HL-60 (cell line): Measurements from ENCODE around the gene FOXO6.

Experiments
- DNase-seq, 2 experiments: peaks; one replicate each; pipeline ENCODE4 v3.0.0-alpha.2; 2010 to 2020; ENCODE audit warnings: low read depth in 1 of 2, low spot score in 1 of 2
- H3K27ac ChIP-seq: fragments of 250-450 bp; sonication (Bioruptor Pico); replicated peaks from 2 replicates; pipeline ENCODE4 v1.5.1; 2020; ENCODE audit warnings: mild to moderate bottlenecking, moderate library complexity
- H3K27me3 ChIP-seq: fragments of 250-450 bp; sonication (Bioruptor Pico); 2 replicates; pipeline ENCODE4 v1.5.1; 2021; ENCODE audit warnings: mild to moderate bottlenecking, moderate library complexity; ENCODE audit not compliant: insufficient read depth, poor library complexity, severe bottlenecking
- H3K4me3 ChIP-seq: replicated peaks from 2 replicates; pipeline ENCODE4 v1.5.1; 2011; ENCODE audit warnings: mild to moderate bottlenecking, control low read depth, low read length; ENCODE audit not compliant: insufficient read depth
- GABPA ChIP-seq: IDR thresholded peaks from 2 replicates; pipeline ENCODE4 v1.6.1; 2012; ENCODE audit warnings: low read depth
- POLR2AphosphoS5 ChIP-seq: IDR thresholded peaks from 2 replicates; pipeline ENCODE4 v1.6.1; 2012; ENCODE audit warnings: low read depth
- SPI1 ChIP-seq: IDR thresholded peaks from 2 replicates; pipeline ENCODE4 v1.6.1; 2012; ENCODE audit warnings: low read depth, mild to moderate bottlenecking, borderline replicate concordance
- TF ChIP-seq, protein P1 (sequence below): IDR thresholded peaks from 2 replicates; pipeline ENCODE4 v1.6.1; 2012; ENCODE audit warnings: low read depth; ENCODE audit not compliant: insufficient replicate concordance
- TF ChIP-seq, protein P2 (sequence below): IDR thresholded peaks from one replicate; pipeline ENCODE4 v1.5.1; 2011; ENCODE audit warnings: low read length, control low read depth, inconsistent platforms; ENCODE audit not compliant: insufficient read depth

Gene FOXO6

DNA sequence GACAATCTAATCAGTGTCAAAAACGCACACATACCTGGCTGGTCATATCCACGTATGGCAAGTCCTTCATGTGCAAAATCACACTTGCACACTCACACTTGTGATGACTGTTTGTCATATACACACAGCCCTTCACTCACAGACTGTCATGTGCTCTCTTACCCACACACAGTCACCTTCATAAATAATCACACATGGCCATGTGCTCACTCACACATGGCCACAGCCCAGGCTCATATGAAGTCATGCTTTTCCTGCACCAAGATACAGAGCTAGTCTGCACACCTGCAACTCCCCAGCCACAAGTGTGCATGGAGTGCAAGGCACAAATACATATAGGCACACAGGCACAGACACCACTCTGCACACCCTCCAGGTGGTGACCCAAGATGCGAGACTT is 45.4 kb upstream of the FOXO6 start:
- no peak overlapping the region for H3K27ac ChIP-seq
- H3K4me3 ChIP-seq, result no peak overlapping the region
- no peak for TF ChIP-seq POLR2AphosphoS5
- TF ChIP-seq, protein P1, sequence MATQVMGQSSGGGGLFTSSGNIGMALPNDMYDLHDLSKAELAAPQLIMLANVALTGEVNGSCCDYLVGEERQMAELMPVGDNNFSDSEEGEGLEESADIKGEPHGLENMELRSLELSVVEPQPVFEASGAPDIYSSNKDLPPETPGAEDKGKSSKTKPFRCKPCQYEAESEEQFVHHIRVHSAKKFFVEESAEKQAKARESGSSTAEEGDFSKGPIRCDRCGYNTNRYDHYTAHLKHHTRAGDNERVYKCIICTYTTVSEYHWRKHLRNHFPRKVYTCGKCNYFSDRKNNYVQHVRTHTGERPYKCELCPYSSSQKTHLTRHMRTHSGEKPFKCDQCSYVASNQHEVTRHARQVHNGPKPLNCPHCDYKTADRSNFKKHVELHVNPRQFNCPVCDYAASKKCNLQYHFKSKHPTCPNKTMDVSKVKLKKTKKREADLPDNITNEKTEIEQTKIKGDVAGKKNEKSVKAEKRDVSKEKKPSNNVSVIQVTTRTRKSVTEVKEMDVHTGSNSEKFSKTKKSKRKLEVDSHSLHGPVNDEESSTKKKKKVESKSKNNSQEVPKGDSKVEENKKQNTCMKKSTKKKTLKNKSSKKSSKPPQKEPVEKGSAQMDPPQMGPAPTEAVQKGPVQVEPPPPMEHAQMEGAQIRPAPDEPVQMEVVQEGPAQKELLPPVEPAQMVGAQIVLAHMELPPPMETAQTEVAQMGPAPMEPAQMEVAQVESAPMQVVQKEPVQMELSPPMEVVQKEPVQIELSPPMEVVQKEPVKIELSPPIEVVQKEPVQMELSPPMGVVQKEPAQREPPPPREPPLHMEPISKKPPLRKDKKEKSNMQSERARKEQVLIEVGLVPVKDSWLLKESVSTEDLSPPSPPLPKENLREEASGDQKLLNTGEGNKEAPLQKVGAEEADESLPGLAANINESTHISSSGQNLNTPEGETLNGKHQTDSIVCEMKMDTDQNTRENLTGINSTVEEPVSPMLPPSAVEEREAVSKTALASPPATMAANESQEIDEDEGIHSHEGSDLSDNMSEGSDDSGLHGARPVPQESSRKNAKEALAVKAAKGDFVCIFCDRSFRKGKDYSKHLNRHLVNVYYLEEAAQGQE, result no peak
- TF ChIP-seq GABPA, result no peak
- TF ChIP-seq SPI1, result no peak
- TF ChIP-seq, protein P2, sequence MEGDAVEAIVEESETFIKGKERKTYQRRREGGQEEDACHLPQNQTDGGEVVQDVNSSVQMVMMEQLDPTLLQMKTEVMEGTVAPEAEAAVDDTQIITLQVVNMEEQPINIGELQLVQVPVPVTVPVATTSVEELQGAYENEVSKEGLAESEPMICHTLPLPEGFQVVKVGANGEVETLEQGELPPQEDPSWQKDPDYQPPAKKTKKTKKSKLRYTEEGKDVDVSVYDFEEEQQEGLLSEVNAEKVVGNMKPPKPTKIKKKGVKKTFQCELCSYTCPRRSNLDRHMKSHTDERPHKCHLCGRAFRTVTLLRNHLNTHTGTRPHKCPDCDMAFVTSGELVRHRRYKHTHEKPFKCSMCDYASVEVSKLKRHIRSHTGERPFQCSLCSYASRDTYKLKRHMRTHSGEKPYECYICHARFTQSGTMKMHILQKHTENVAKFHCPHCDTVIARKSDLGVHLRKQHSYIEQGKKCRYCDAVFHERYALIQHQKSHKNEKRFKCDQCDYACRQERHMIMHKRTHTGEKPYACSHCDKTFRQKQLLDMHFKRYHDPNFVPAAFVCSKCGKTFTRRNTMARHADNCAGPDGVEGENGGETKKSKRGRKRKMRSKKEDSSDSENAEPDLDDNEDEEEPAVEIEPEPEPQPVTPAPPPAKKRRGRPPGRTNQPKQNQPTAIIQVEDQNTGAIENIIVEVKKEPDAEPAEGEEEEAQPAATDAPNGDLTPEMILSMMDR, result no peak
- no peak for DNase-seq
- H3K27me3 ChIP-seq, result no peaks in the 10 kb centered on the region

DNA sequence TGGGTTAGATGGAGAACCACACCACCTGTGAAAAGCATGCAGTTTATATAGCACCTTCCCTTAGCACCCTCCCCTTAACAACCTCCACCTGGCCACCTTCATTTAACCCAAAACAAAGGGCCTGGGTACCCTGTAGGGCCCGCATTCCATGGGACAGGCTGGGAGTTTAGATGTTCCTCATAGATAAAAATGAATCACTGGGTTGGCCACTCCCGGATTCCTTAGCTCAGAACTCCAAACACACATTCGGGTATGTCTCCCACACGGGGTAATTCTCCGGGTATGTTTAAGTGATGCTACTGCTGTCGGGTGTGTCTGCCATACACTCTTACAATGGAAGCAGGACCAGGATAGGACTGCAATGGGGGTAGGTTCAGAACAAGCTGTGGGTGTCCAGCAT is 43.9 kb upstream of the FOXO6 start:
- no peak for DNase-seq
- H3K27me3 ChIP-seq, result no peaks in the 10 kb centered on the region
- H3K27ac ChIP-seq, result no peak overlapping the region
- H3K4me3 ChIP-seq, result no peak overlapping the region
- TF ChIP-seq SPI1 (no peak), POLR2AphosphoS5 (no peak)

DNA sequence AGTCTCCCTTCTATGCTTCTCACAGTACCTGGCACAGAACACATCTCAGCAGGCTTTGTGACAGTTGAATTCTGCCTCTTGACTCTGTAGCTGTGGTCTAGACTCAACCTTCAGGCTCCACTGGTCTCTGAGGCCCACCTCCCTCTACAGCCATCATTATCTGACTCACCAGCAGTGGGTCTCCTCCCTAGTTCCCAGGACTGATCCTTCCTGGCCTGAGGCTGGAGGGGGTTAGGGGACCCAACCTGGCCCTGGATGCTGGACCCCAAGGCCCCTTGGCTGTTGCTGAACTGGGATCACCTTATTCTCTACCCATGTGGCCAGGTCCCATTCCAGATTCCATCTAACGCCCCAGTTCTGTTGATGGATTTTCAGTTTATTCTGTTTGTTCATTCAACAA is 43.1 kb upstream of the FOXO6 start:
- no peak overlapping the region for H3K4me3 ChIP-seq
- H3K27ac ChIP-seq, result no peak overlapping the region
- TF ChIP-seq, protein P1, result no peak
- TF ChIP-seq POLR2AphosphoS5, result no peak
- no peak for TF ChIP-seq GABPA
- TF ChIP-seq SPI1, result no peak
- TF ChIP-seq, protein P2, result no peak
- no peak for DNase-seq
- H3K27me3 ChIP-seq, result no peaks in the 10 kb centered on the region

DNA sequence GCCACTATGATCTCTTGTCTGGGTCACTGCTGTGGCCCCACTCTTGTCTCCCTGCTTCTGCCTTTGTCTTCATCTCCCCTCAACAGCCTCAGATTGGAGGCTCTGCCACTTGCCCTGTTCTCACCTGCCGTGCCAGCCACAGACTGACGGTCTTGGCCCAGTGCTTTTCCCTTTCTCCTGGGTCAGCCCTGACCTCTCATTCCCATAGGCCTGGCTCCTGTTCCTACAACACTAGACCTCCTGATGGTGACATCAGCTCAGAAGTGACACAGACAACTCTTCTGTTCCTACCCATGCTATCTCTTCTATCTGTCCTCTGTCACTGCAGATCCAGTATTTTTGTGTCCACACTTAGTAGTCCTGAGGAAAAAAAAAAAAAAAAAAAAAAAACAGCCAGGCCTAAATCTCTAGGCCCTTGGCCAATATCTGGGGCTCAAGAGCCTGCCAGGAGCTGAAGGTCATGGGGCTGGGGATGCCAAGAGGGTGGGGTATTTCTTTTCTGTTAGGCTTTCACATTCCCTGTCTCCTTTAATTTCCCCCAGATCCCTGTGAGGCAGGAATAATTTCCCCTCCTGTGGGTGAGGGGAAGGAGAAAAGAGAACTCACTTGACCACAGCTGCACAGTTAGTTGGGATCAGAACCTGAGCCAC is 42.0 kb upstream of the FOXO6 start:
- Histone ChIP-seq H3K4me3 (no peak overlapping the region), H3K27ac (no peak overlapping the region), H3K27me3 (no peaks in the 10 kb centered on the region)
- DNase-seq, result no peak
- TF ChIP-seq, protein P2, result no peak
- TF ChIP-seq POLR2AphosphoS5 (no peak), GABPA (no peak), SPI1 (no peak)
- TF ChIP-seq, protein P1, result no peak
